Osteoblast (primary cell): ENCODE measurements around the gene NPAS3. TPM values are rescaled to one million over a fixed set of nuclear protein-coding genes. Genes with fewer than 3 reads are reported as not detected.

Source experiments
- DNase-seq: peaks from one replicate; pipeline ENCODE4 v3.0.0; 2011; ENCODE audit warnings: low spot score, mixed read lengths; ENCODE audit not compliant: insufficient read length; ENCODE audit errors: missing footprints
- H2AFZ ChIP-seq: 2 replicates; pipeline ENCODE4 v1.6.0; 2011; ENCODE audit warnings: mild to moderate bottlenecking, low read length
- H3K27ac ChIP-seq: 2 replicates; pipeline ENCODE4 v1.5.1; 2011; ENCODE audit warnings: mild to moderate bottlenecking, low read depth, low read length, moderate library complexity
- H3K27me3 ChIP-seq: 2 replicates; pipeline ENCODE4 v1.6.0; 2012; ENCODE audit warnings: mild to moderate bottlenecking, control low read depth, inconsistent platforms, low read length, moderate library complexity; ENCODE audit not compliant: insufficient read depth
- H3K36me3 ChIP-seq: 2 replicates; pipeline ENCODE4 v1.5.1; 2011; ENCODE audit warnings: mild to moderate bottlenecking, low read length, control low read depth, moderate library complexity; ENCODE audit not compliant: insufficient read depth
- H3K4me1 ChIP-seq: 2 replicates; pipeline ENCODE4 v1.5.1; 2011; ENCODE audit warnings: mild to moderate bottlenecking, low read length, control low read depth, moderate library complexity; ENCODE audit not compliant: insufficient read depth
- H3K4me2 ChIP-seq: 2 replicates; pipeline ENCODE4 v1.6.0; 2011; ENCODE audit warnings: mild to moderate bottlenecking, low read length; ENCODE audit not compliant: insufficient read depth
- H3K4me3 ChIP-seq: fragments of 200-600 bp; sonication (generic); 3 replicates; pipeline ENCODE4 v1.5.1; 2012; ENCODE audit warnings: mild to moderate bottlenecking, low read length, inconsistent platforms; ENCODE audit not compliant: insufficient read depth
- H3K79me2 ChIP-seq: 2 replicates; pipeline ENCODE4 v1.6.0; 2012; ENCODE audit warnings: mild to moderate bottlenecking, low read length, control low read depth, inconsistent platforms; ENCODE audit not compliant: insufficient read depth
- H3K9me3 ChIP-seq: 2 replicates; pipeline ENCODE4 v1.5.1; 2011; ENCODE audit warnings: low read depth, low read length, control low read depth
- H4K20me1 ChIP-seq: 2 replicates; pipeline ENCODE4 v1.6.0; 2012; ENCODE audit warnings: mild to moderate bottlenecking, low read length, control low read depth; ENCODE audit not compliant: insufficient read depth
- CTCF ChIP-seq: IDR thresholded peaks from 2 replicates; pipeline ENCODE4 v1.5.1; 2011; ENCODE audit warnings: mild to moderate bottlenecking, low read depth, low read length, moderate library complexity; ENCODE audit errors: extremely low read depth
- total RNA-seq: library from RNA; depleted of rRNA; stranded (reverse); fragments of >200 nt; gene quantifications from 2 replicates; pipeline ENCODE4 v1.2.3, GENCODE V29; 2012

Gene NPAS3
- total RNA-seq, 1 donor: 0.72 TPM

- DNase-seq: no peak
- Histone ChIP-seq H3K4me3 (no peak overlapping the region), H3K27ac (no peak overlapping the region), H3K9me3 (no peaks in the 10 kb centered on the region), H2AFZ (no peak overlapping the region), H3K36me3 (no peaks in the 10 kb centered on the region), H3K27me3 (no peaks in the 10 kb centered on the region), H3K79me2 (no peaks in the 10 kb centered on the region), H4K20me1 (no peaks in the 10 kb centered on the region), H3K4me1 (peaks cover 3% of the 10 kb centered on the region), H3K4me2 (no peak overlapping the region)
- TF ChIP-seq CTCF: no peak
Observed at GRCh38 chr14:33561488-33562175, 623.0 kb downstream of the NPAS3 start.

GRCh38 chr14:33563191-33563900, 624.7 kb downstream of the NPAS3 start:
- H3K27me3 ChIP-seq: no peaks in the 10 kb centered on the region
- no peak for DNase-seq
- peaks cover 2% of the 10 kb centered on the region for H3K4me1 ChIP-seq
- TF ChIP-seq CTCF: no peak
- H3K79me2 ChIP-seq: no peaks in the 10 kb centered on the region
- no peak overlapping the region for H3K4me2 ChIP-seq
- H2AFZ ChIP-seq: no peak overlapping the region
- H4K20me1 ChIP-seq: no peaks in the 10 kb centered on the region
- H3K4me3 ChIP-seq: no peak overlapping the region
- H3K27ac ChIP-seq: no peak overlapping the region
- no peaks in the 10 kb centered on the region for H3K36me3 ChIP-seq
- H3K9me3 ChIP-seq: no peaks in the 10 kb centered on the region

GRCh38 chr14:33563901-33564197, 625.2 kb downstream of the NPAS3 start:
- Histone ChIP-seq H4K20me1 (no peaks in the 10 kb centered on the region), H3K4me1 (peaks cover 2% of the 10 kb centered on the region), H3K36me3 (no peaks in the 10 kb centered on the region), H3K4me3 (no peak overlapping the region), H3K27me3 (no peaks in the 10 kb centered on the region), H3K27ac (no peak overlapping the region), H3K4me2 (no peak overlapping the region), H3K79me2 (no peaks in the 10 kb centered on the region), H3K9me3 (no peaks in the 10 kb centered on the region), H2AFZ (no peak overlapping the region)
- TF ChIP-seq CTCF: no peak
- DNase-seq: peak; percentile 72

DNA sequence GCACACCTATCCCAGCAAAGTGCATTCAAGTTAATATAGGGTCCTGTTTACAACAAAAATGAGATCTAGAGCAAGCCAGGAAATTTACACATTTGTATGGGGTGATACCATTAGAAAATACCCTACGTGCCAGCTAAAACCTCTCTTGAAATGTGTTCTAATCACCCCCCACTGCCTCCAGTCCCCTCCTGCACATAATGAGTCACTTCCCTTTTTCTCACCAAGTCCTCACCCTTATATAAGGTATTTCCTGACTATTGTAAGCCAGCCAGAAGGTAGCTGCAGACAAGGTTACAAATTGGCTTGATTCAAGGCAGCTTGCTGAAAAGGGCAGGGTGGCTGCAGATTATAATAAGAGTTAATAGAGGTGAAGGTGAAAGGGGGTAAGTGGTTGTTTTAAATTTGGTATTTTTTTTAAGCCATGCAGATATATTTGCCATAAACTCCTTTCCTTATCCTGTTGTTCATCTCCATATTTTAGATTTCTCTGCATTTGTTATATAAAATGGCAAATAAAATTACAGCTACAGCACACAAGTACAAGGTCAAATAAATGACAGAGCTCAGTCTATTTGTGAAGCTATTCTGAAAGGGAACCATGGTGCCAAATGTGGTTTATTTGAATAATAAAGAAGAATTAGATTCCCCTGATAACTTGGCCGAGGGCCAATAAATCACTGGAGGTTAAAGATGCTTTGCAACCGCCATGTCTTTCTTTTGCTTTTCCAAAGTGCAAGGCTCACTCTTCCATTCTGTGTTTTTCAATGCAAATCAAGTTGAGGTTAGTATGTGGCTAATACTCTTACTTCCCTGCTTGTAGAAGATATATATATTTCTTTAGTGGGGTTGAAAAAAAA, 626.3 kb downstream of the NPAS3 start:
- H3K27ac ChIP-seq: no peak overlapping the region
- DNase-seq: no peak

More for the DNA sequence above, 626.3 kb downstream of the NPAS3 start:
- H3K9me3 ChIP-seq: no peaks in the 10 kb centered on the region
- H3K4me1 ChIP-seq: peaks cover 2% of the 10 kb centered on the region
- H3K36me3 ChIP-seq: no peaks in the 10 kb centered on the region
- H4K20me1 ChIP-seq: no peaks in the 10 kb centered on the region
- H3K4me2 ChIP-seq: no peak overlapping the region
- TF ChIP-seq CTCF: no peak
- H3K4me3 ChIP-seq: no peak overlapping the region
- no peaks in the 10 kb centered on the region for H3K79me2 ChIP-seq
- no peaks in the 10 kb centered on the region for H3K27me3 ChIP-seq
- H2AFZ ChIP-seq: no peak overlapping the region
